OCI-LY1 (cell line): ENCODE results near the gene ASPHD1.

Experiments used
- EZH2 ChIP-seq: fragments of 200-600 bp; sonication (generic), shearing (Covaris generic); IDR thresholded peaks from 2 replicates; pipeline ENCODE4 v1.8.0; 2017; ENCODE audit warnings: borderline replicate concordance, mixed run types, mild to moderate bottlenecking, antibody characterized with exemption, low read length, moderate library complexity, mixed read lengths
- TF ChIP-seq, protein P1 (sequence below): fragments of 200-600 bp; sonication (generic), shearing (Covaris generic); IDR thresholded peaks from 2 replicates; pipeline ENCODE4 v1.5.1; 2017; ENCODE audit warnings: mild to moderate bottlenecking, antibody characterized with exemption, low read length, moderate library complexity, mixed read lengths

DNA sequence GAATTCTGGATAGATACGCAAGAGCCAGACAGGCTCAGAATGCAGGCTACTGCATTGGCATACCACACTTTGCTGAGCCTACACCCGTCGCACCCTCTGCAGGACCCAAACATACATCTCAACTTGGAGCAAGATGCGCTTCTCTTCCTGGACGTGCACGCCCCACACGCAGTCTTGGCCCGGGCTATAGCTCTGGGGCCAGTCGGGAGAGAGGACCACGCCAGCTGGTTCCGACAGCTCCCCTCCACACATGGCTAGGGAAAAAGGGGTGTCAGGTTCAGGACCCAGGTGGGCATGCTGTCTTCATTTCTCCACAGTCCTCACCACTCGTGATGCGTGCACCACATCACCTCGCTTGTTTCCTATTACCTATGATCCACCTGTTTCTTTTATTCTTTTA, 22.1 kb upstream of the ASPHD1 start:
- TF ChIP-seq, protein P1, sequence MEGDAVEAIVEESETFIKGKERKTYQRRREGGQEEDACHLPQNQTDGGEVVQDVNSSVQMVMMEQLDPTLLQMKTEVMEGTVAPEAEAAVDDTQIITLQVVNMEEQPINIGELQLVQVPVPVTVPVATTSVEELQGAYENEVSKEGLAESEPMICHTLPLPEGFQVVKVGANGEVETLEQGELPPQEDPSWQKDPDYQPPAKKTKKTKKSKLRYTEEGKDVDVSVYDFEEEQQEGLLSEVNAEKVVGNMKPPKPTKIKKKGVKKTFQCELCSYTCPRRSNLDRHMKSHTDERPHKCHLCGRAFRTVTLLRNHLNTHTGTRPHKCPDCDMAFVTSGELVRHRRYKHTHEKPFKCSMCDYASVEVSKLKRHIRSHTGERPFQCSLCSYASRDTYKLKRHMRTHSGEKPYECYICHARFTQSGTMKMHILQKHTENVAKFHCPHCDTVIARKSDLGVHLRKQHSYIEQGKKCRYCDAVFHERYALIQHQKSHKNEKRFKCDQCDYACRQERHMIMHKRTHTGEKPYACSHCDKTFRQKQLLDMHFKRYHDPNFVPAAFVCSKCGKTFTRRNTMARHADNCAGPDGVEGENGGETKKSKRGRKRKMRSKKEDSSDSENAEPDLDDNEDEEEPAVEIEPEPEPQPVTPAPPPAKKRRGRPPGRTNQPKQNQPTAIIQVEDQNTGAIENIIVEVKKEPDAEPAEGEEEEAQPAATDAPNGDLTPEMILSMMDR, result no peak
- TF ChIP-seq EZH2, result no peak
